ENCODE data around the gene ZP2. TPM values are rescaled to one million over a fixed set of nuclear protein-coding genes. Genes with fewer than 3 reads are reported as not detected.

The ZP2 gene
- total RNA-seq, 4 donors from 2014 or later = not detected

GRCh38 chr16:21236831-21237230 is 25.5 kb upstream of the ZP2 start:
- intact Hi-C loops (cut with DNase I; ENCODE audit: low total_unique reads) (no loop called here), in situ Hi-C loops (cut with MboI; ENCODE audit: low sequenced_read_pairs in 4 of 4) (no loop called here)
- TF ChIP-seq POLR2A (IDR thresholded peaks at IDR 0.05) (no peak), CTCF (IDR thresholded peaks at IDR 0.05 in 4 of 5, conservative IDR thresholded peaks at IDR 0.05 in 1 of 5) (no peak)
- Histone ChIP-seq H3K27ac (no peak overlapping the region), H3K4me1 (no peaks in the 10 kb centered on the region), H3K36me3 (no peaks in the 10 kb centered on the region), H3K27me3 (peaks cover 0 to 13% (median 3%) of the 10 kb centered on the region in 3 donors), H3K4me3 (no peak overlapping the region), H3K9me3 (no peaks in the 10 kb centered on the region)
- ATAC-seq = no peak
- DNase-seq = no peak

DNA sequence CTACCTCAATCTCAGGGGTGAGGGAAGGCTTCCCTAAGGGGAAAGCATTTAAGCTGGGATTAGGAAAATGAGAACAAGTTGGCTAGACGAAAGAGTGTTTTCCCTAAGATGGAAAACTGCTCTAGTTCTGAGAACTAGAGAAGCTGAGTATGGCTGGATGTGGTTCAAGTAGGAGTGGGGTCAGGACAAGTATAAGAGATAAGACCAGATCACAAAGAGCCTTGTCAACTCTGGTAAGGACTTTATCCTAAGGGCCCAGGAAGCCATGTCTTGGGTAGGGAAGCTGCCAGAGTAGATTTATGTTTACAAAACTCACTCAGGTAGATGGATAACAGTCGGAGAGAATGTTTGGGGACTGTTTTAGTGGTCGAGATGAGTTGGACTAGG is 23.8 kb upstream of the ZP2 start:
- H3K36me3 ChIP-seq = no peaks in the 10 kb centered on the region
- H3K27ac ChIP-seq = no peak overlapping the region
- peaks cover 0 to 17% (median 3%) of the 10 kb centered on the region in 3 donors for H3K27me3 ChIP-seq
- no peaks in the 10 kb centered on the region for H3K4me1 ChIP-seq
- intact Hi-C loops (cut with DNase I; ENCODE audit: low total_unique reads) (no loop called here), in situ Hi-C loops (cut with MboI; ENCODE audit: low sequenced_read_pairs in 4 of 4) (no loop called here)
- no peak for DNase-seq
- no peak overlapping the region for H3K4me3 ChIP-seq
- ATAC-seq = no peak
- H3K9me3 ChIP-seq = no peaks in the 10 kb centered on the region
- TF ChIP-seq CTCF (IDR thresholded peaks at IDR 0.05 in 4 of 5, conservative IDR thresholded peaks at IDR 0.05 in 1 of 5) = no peak
- TF ChIP-seq POLR2A (IDR thresholded peaks at IDR 0.05) = no peak

GRCh38 chr16:21233521-21234150 is 22.3 kb upstream of the ZP2 start, which contains the start of gene ANKS4B:
Gene ANKS4B, plus strand, starts transcription at chr16:21233699. Its CDS starts 39 bp downstream, at chr16:21233738.
- intact Hi-C loops (cut with DNase I; ENCODE audit: low total_unique reads) = no loop called here

GRCh38 chr16:21233045-21233520 is 21.7 kb upstream of the ZP2 start:
- TF ChIP-seq CTCF (IDR thresholded peaks at IDR 0.05 in 4 of 5, conservative IDR thresholded peaks at IDR 0.05 in 1 of 5) (no peak), POLR2A (IDR thresholded peaks at IDR 0.05) (no peak)
- in situ Hi-C loops (cut with MboI; ENCODE audit: low sequenced_read_pairs in 4 of 4) = no loop called here
- Histone ChIP-seq H3K4me1 (no peaks in the 10 kb centered on the region), H3K27ac (no peak overlapping the region), H3K36me3 (no peaks in the 10 kb centered on the region), H3K9me3 (no peaks in the 10 kb centered on the region), H3K4me3 (no peak overlapping the region), H3K27me3 (peaks cover 0 to 17% (median 3%) of the 10 kb centered on the region in 3 donors)
- ATAC-seq (no peak), DNase-seq (no peak)
- intact Hi-C loops (cut with DNase I; ENCODE audit: low total_unique reads) = no loop called here

More at GRCh38 chr16:21233521-21234150, 22.3 kb upstream of the ZP2 start, which contains the start of gene ANKS4B:
- H3K27me3 ChIP-seq = peaks cover 0 to 17% (median 3%) of the 10 kb centered on the region in 3 donors
- in situ Hi-C loops (cut with MboI; ENCODE audit: low sequenced_read_pairs in 4 of 4) = no loop called here
- H3K36me3 ChIP-seq = no peaks in the 10 kb centered on the region
- TF ChIP-seq CTCF (IDR thresholded peaks at IDR 0.05 in 4 of 5, conservative IDR thresholded peaks at IDR 0.05 in 1 of 5) (no peak), POLR2A (IDR thresholded peaks at IDR 0.05) (no peak)
- H3K27ac ChIP-seq = no peak within 1 kb of the TSS
- DNase-seq (no peak), ATAC-seq (no peak)
- no peaks in the 10 kb centered on the region for H3K4me1 ChIP-seq
- H3K9me3 ChIP-seq = no peaks in the 10 kb centered on the region
- no peak within 1 kb of the TSS for H3K4me3 ChIP-seq

Measured in gastrocnemius medialis (tissue), 4 donors.